HK-2 (cell line): ENCODE measurements around the gene MAPK12.

ENCODE experiments used
- DNase-seq: peaks from one replicate; pipeline ENCODE4 v3.0.0-alpha.2; 2018; ENCODE audit not compliant: unreplicated experiment

The MAPK12 gene

DNA sequence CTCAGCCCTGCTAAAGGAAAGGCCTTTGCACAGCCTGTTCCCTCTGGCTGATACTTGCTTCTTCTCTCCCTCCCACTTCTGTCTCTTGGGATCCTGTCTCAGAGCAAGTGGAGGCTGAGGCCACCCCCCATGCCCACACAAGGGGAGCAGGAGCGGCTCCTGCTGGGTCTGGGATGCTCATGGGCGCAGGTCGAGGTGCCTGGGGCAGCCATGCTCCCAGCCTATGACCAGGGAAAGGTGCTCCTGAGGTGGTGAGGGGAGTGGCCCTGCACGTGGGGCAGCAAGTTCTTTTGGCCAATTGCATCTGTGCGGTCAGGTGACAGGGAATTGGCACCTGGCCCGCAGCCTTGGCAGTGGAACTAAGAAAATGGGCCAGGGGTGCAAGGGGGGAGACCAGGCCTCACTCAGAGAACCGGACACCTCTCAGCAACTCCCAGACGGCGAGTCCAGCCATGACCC lies 7.2 kb upstream of the MAPK12 start:
- no peak for DNase-seq

- DNase-seq, result no peak
Measured at GRCh38 chr22:50267591-50268390, 6.3 kb upstream of the MAPK12 start.

DNA sequence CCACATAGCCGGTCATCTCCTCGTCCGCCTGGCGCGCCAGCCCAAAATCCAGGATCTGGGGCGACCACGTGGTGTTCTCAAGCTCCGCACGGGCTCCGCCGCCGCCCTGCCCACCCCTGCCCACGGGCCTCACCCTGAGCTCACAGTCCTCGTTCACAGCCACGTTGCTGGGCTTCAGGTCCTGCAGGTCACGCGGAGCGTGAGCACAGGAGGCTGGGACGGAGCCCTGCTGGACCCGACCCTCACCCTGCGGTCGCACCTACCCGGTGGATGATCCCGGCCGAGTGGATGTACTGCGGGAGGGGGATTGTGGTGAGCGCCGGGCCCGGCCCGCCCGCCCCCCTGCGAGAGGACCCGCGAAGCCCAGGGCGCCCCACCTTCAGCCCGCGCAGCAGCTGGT lies 5.5 kb upstream of the MAPK12 start:
- DNase-seq, result no peak

DNA sequence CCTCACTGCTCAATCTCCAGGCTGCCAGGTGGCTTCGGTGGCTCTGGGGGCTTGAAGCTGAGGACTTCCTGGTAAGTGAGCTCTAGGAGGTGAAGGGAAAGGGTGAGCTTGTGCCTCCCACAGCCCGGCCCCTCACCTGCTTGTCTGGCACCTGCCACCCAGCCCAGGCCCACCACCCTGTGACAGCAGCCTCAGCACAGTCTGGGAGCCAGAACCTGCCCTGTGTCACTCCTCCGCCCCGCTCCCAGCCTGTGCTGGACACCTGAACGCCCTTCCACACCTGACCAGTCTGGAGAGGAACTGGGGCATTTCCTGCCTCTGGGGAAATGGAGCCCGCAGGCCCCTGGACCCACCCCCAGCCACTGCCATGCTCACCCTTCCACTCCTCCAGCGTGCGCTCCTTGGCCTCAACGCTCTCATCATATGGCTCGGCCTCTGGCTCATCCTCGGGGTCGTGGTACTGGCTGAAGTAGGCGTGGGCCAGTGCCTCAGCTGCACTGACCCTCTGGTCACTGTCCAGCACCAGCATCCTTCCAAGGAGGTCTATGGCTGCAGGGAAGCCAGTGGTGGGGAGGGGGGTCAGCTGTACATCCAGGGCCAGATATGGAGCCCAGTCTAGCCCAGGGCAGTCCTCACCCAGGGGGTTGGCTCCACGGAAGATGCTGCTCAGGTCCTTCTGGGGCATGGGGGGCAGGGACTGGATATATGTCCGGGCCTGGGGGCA lies 3.6 kb upstream of the MAPK12 start:
- DNase-seq, result no peak

DNA sequence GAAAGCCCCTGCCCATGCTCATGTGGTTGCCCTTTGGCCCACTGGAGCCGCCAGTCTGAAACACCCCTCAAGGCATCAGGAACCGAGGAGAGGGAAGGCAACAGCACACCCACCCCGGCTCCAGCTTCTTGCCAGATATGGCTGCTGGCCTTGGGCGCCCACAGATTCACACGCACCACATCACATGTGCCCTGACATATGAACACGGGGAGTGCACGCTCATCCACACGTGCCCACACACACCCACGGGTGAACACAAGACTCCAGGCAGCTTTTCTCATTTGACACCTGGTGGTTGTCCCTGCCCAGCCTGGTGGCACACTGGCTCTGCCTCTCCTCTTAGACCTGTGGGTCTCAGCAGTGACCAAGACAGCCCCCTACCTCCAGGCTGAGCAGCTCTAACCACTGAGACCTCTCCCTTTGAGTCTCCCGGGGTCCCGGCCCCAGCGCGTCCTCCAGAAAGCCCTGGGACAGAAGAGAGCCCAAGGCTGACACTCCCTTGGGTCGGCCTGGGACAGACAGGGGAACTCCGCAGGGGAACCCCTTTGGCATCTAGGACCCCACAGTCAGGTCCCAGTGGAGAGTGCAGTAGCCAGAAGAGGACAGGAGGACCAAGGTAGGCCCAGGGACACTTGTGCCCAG lies 2.7 kb upstream of the MAPK12 start:
- DNase-seq, result no peak

- no peak for DNase-seq
Measured at GRCh38 chr22:50262973-50263617, 1.6 kb upstream of the MAPK12 start.

DNA sequence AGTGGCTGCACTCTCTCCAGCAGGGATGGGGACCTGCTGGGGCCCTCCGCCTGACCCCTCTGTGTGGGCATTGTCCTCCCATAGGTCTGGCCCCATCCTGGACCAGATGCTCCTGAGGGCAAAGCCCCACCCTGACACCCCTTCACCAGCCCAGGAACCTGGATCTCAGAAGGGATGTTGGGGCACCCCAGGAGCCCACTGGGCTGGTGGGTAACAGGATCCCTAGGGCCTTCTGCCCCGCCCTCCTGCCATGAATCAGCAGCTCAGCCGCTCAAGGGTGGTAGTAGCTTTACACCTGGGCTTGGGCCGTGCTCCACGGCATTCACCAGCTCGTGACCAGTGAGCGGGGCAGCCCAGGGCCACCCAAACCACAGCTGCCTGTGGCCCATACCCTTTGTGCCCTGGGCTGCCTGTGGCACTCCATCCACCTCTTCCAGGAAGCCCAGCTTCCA lies 1.0 kb upstream of the MAPK12 start:
- DNase-seq, result peak; percentile 72

DNA sequence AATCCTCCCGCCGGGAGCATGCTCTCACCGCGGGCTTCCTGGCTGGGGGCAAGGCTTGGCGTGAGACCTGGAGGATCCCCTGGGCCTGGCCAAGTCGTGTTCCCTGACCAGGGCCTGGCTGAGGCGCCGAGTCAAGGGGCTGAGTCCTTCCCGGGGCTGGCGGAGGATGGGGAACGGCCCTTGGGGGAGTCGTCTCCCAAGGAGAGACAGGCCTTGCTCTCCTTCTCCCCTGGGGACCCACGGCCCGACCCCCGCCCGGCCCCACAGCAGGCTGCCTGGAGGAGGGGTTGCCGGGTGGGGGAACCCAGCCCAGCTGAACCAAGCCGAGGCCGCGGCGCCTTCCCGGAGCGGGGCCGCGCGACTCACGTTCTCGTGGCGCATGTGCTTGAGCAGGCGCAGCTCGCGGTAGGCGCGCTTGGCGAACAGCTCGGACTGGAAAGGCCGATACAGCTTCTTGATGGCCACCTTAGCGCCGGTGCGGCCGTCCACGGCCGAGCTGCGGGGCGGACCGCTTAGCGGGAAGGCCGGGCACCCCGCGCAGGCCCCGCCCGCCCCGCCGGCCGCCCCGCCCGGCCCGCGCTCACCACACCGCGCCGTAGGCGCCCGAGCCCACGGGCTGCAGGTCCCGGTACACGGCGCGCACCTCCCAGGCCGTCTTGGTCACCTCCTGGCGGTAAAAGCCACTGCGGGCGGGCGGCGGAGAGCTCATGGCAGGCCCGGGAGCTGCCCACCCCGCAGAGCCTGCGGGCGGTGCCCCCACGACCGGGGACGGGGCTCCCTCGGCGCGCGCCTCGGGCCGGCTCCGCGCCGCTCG lies 475 bp downstream of the MAPK12 start:
- peak; percentile 63 for DNase-seq

GRCh38 chr22:50260434-50260800 lies 1.1 kb downstream of the MAPK12 start:
- DNase-seq, result no peak

DNA sequence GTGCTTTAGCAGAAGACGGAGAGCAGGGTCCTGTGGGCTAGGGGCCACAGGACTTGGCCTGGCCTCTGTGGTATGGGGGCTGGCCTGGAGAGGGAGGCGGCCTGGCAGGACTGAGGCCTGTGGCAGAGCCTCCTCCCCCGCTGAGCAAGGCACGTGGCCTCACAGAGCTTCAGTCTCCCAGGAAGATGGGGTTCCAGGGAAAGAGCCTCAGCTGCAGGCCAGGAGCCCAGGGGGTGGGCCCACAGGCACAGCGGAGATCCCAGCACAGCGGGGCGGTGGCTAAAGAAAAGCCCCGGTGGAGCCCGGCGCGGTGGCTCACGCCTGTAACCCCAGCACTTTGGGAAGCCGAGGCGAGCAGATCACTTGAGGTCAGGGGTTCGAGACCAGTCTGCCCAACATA lies 2.2 kb downstream of the MAPK12 start:
- no peak for DNase-seq

GRCh38 chr22:50258361-50259292 lies 2.9 kb downstream of the MAPK12 start:
- no peak for DNase-seq

GRCh38 chr22:50257451-50258360 lies 3.8 kb downstream of the MAPK12 start:
- DNase-seq, result no peak

DNA sequence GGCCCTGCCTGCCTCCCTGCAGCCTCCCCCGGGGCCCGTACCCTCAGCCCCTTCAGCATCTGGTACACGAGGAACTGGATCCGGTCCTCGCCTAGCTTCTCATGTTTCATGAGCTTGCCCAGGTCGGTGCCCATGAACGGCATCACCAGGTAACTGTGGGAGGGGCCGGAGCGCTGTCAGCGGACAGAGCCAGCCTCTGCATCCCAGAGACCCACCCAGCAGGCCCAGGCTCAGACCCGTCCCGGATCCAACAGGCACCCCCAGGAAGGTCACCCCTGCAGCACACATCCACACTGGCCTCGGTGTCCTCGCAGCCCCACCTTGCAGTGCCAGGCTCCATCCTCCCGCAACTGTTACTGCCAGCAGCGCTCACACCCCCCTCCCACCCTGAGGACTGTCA lies 4.4 kb downstream of the MAPK12 start:
- DNase-seq, result no peak

- DNase-seq, result no peak
Measured at GRCh38 chr22:50256258-50256862, 5.1 kb downstream of the MAPK12 start.

- DNase-seq, result no peak
Measured at GRCh38 chr22:50255607-50256006, 5.9 kb downstream of the MAPK12 start.

GRCh38 chr22:50255099-50255498 lies 6.4 kb downstream of the MAPK12 start:
- DNase-seq, result no peak

GRCh38 chr22:50253941-50254340 lies 7.5 kb downstream of the MAPK12 start:
- no peak for DNase-seq

GRCh38 chr22:50253046-50253915 lies 8.2 kb downstream of the MAPK12 start:
- DNase-seq, result no peak
